ENCODE data around the gene ANO8. TPM values are rescaled to one million over a fixed set of nuclear protein-coding genes. Genes with fewer than 3 reads are reported as not detected.
"Not testable (repeated sequence)": the region's sequence is repeated elsewhere in the genome, so short reads cannot be mapped to it uniquely, and the experiment has no call there.

Gene ANO8, protein sequence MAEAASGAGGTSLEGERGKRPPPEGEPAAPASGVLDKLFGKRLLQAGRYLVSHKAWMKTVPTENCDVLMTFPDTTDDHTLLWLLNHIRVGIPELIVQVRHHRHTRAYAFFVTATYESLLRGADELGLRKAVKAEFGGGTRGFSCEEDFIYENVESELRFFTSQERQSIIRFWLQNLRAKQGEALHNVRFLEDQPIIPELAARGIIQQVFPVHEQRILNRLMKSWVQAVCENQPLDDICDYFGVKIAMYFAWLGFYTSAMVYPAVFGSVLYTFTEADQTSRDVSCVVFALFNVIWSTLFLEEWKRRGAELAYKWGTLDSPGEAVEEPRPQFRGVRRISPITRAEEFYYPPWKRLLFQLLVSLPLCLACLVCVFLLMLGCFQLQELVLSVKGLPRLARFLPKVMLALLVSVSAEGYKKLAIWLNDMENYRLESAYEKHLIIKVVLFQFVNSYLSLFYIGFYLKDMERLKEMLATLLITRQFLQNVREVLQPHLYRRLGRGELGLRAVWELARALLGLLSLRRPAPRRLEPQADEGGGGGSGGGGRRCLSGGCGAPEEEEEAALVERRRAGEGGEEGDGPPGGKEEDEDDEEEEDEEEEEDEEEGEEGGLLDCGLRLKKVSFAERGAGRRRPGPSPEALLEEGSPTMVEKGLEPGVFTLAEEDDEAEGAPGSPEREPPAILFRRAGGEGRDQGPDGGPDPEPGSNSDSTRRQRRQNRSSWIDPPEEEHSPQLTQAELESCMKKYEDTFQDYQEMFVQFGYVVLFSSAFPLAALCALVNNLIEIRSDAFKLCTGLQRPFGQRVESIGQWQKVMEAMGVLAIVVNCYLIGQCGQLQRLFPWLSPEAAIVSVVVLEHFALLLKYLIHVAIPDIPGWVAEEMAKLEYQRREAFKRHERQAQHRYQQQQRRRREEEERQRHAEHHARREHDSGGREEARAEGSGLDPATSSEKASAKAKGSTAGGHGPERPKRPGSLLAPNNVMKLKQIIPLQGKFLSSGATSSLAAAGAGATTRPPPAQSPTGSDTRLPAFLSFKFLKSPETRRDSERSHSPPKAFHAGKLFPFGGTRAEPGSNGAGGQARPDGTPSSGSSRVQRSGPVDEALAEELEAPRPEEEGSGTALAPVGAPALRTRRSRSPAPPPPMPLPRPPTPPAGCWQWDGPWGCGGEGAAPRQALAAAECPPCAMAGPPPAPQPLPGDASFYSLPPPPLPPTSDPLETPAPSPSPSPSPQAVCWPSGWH
- 3.9 TPM for total RNA-seq (ENCODE audit: insufficient read depth, low replicate concordance)

DNA sequence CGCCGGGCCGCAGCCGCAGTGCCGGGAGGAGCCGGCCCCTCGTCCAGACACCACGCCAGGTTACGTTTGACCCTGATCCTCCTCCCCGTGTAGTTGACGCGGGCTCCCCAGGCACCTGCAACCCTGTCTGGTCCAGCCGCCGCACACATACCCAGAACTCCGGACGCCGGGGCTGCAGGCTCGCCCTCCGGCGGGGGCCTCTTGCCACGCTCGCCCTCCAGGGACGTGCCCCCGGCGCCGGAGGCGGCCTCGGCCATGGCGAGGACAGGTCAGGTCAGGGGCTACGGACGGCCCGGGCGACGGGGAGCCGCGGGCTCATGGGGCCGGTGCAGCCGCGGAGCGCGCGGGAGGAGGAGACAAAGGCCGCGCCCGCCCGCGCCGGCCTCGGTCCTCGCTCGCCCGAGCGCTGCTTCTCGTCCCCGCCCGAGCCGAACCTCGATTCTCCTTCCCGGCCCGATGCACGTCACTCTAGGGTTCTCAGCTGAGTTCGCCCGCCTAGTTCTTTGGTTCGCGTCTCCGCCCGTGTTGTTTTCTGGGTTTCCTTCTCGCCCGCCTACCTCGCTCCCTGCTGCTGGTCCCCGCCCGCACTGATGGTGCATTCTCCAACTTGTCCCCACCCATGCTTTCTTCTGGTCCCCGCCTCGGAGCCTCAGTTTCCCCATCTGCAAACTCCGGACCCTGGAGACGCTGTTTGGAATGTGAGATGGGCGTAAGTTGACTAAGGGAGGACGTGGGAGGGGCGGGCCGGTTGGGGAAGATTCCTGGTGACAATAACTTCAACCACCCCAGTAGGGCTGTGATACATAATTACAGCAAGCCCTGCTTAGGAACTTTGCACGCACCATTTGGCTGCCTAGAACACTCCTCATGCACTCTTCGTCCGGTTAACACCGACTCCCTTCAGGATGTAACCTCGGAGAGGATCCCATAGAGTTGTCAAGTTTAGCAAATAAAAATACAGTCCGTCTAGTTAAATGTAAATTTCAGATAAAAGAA lies at the start of gene ANO8:
Gene ANO8, minus strand, starts transcription at position 442 of the 996 bp plus-strand sequence. Its CDS starts 185 bp downstream, at position 257.
- peak; percentile 98 for DNase-seq (ENCODE audit: low spot score)

DNA sequence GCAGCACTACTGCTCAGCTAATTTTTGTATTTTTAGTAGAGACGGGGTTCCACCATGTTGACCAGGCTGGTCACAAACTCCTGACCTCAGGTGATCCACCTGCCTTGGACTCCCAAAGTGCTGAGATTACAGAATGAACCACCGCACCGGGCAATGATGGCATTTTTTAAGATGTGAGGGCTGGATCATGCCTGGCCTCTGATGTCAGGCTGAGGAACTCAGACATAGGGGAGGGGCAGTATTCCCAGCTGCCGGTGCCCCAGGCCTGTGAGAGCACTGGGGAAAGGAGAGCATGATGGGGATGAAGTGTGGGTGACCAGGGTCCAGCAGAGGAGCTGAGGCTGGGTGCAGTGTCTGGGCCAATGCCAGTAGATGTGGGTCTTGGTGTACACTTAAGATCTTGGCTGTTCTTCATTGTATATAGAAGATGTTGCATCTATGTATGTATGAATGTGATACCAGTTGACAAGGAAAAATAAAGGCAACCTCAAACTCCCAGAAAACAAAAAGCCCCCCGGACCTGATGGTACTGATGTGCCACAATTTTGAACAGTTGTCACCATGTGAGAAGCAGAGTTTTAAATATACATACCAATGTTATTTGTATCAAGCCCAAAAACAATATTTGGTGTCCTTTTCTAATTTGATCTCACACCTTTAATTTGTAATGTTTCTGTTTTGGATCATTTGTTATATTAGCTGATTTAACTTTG lies 45.9 kb upstream of the ANO8 start:
- DNase-seq (ENCODE audit: low spot score) = no peak

DNA sequence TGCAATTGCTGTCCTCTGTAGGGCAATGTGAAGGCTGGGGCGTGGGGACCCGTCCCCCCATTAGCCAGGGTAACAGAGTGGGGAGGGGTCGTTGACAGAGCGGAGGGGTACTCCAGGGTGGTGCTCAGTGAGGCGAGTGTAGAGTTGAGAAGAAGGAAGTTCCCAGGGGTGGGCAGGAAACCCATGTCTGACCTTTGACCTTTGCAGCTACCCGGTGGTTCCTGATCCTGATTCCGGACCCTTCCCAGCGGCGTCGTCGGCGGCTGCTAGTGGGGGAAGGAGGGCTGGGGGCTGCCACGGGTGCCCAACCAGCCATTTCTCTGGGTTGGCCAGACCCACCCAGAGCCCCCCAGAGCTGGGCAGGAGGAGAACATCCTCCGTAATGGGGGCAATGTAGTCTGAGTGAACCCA lies 44.6 kb upstream of the ANO8 start:
- no peak for DNase-seq (ENCODE audit: low spot score)

DNA sequence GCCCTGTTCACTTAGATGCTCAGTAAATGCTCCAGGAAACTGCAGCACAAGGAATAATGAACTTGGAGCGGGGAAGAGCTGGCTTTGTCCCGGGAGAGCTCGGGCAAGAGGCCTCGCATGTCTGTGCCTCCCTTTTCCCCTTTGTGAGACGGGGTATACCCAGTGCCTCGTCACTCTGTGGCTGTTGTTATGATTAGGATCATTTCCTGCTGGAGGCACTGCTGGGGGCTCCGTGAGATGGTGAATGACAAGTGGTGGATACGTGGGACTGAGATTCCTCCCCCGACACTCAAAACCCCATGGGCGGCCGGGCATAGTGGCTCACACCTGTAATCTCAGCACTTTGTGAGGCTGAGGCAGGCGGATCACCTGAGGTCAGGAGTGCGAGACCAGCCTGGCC lies 43.6 kb upstream of the ANO8 start:
- DNase-seq (ENCODE audit: low spot score) = no peak

DNA sequence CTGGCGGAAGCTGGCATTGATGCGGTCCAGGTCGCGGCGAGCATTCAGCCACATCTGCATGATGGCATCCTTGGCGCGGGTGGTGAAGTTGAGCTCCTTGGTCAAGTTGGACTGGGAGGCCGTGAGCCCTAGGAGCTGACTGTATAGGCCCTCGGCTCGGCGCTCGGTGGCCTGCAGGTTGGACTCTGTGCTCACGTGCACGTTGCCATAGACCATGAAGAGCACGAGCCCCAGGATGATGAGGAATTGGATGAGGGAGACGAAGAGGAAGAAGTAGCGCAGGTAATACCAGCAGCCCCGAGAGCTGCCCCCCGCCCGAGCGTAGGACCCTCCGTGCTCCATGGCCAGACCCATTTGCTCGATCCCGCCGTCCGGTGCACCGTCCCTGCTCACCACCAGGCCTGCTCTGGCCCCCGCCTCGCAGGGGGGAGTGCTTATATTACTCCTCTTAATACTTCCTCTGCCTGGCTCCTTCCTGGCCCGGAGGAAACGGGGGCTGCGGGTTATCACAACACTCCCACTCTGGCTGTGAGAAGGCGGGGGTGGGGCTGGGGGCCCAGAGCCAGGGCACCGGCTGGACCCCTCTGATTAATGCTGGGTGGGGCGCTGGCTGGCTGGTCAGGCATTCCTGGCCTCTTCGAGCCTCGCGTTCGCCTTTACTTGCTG lies 42.4 kb upstream of the ANO8 start, which contains the start of gene PLVAP:
Gene PLVAP, minus strand, starts transcription at position 408 of the 666 bp plus-strand sequence. Its CDS starts 54 bp downstream, at position 354.
- no peak for DNase-seq (ENCODE audit: low spot score)

DNA sequence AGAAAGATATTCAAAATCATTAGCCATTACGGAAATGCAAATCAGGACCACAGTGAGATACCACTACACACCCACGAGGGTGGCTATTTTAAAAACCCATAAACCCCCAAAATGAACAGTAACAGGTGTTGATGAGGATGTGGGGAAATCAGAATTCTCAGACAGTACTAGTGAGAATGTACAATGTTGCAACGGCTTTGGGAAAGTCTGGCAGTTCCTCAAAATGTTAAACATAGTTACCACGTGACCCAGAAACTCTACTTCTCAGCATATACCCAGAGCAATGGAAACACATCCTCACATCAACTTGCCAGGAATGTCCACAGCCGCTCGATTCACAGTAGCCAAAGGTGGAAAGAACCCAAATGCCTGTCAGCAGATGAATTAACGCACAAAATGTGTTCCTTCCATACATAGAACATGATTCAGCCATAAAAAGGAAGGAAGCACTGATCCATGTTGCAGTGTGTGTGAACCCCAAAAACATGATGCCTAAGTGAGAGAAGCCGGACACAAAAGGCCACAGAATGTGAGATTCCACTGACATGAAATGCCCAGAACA lies 35.5 kb upstream of the ANO8 start:
- peak; percentile 52 for DNase-seq (ENCODE audit: low spot score)

DNA sequence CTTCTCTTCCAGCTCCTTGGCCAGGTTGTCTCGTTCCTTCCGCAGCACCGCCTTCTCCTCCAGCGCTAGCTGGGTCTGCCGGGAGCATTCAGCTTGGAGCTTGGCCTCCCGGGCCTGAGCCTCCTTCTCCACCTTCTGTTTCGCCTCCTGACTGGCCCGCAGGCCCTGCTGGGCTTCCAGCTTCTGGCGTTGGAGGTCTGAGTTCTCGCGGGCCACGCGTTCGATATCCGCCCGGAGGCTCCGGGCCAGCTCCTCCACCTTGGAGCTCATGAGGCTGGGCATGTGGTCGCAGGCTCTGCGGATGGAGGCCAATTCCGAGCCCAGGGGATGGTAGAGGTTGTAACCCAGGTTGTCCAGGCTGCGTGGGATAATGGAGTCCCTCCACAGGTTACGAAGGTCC lies 30.7 kb upstream of the ANO8 start:
- no peak for DNase-seq (ENCODE audit: low spot score)

DNA sequence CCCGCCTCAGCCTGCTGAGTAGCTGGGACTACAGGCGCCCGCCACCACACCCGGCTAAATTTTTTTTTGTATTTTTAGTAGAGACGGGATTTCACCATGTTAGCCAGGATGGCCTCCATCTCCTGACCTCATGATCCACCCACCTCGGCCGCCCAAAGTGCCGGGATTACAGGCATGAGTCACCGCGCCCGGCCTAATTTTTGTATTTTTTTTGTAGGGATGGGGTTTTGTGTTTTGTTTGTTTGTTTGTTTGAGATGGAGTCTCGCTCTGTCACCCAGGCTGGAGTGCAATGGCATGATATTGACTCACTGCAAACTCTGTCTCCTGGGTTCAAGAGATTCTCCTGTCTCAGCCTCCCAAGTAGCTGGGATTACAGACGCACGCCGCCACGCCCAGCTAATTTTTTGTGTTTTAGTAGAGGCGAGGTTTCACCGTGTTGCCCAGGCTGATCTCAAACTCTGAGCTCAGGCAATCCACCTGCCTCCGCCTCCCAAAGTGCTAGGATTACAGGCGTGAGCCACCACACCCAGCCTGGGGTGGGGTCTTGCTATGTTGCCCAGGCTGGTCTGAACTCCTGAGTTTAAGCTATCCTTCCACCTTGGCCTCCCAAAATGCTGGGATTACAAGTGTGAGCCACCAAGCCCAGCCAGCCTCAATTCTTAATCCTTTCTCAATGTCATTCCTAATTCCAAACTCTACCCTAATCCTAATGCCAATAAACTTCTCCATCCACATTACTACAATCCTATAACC lies 29.4 kb upstream of the ANO8 start:
- not testable (repeated sequence) for DNase-seq (ENCODE audit: low spot score)

DNA sequence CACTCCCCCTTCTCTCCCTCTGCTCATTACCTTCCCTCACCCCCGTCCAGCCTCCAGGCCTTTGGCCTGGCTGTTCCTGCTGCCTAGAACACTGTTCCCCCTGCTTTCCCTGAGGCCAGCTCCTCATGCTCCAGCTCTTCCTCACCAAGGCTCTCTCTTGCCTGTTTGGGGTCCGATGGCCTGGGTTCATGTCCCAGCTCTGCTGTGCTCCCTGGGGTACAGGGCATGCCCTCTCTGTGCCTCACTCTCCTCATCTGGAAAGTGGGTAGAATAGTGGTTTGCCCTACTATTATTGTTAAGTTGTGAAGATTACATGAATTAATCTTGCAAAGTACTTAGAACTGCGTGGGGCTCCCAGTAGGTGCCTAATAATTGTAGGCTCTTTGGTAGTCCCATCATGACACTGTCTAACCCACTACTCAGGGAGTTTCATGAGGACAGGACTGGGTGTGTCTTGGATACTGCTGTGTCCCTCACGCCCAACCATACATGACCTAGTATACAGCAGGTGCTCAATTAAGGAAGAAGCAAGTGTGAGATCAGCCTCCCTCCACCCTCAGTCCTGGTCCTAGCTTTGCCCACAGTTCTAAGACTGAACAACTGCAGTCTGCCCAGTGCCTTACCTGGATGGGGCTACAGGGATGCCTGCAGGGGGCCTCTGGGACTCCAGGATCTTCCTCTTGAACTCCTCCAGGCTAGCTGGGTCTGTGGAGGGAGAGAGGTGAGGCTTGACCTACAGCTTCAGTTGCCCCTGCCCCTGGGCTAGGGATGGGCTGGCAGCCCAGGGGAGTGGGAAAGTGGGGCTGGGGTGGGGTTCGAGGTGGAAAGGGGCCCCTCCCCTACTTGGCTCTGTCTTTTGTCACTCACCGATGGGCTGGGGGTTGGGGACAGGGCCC lies 25.5 kb upstream of the ANO8 start:
- no peak for DNase-seq (ENCODE audit: low spot score)

DNA sequence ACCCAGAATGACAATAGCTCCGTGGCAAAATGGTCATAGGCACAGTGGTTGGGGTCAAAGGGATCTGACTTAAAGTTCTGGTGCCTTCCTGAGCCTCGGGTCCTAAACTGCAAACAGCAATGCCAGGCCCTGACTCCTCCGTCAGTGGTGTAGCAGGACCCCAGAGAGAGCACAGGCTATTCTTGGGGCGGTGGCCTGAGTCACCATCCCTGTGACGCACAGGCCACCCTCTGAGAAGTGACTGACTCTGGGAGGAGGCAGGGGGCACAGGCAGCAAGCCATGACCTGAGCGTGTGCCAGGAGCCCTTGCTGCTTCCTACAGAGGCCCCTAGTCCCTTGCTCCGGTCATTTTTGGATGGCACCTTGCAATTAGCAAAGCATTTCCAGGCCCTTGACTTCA lies 23.7 kb upstream of the ANO8 start:
- DNase-seq (ENCODE audit: low spot score) = no peak

DNA sequence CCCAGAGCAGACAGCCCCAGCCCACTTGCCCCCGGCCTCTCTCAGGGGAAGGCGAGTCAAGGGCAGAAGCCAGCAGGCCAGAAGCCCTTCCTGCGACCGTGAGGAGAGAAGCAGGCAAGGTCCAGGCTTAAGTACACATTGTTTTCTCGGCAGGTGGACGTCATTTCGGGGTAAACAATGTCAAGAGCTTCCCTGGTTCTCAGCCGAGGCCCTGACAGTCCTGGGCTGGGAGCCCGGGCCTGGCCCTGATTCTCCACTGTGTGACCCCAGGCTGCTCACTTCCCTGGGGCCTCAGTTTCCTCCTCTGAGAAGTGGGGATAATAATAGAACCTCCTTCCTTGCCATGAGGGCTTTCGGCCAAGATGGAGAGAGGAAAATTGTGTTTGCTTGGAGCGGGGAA lies 23.1 kb upstream of the ANO8 start:
- DNase-seq (ENCODE audit: low spot score) = no peak

DNA sequence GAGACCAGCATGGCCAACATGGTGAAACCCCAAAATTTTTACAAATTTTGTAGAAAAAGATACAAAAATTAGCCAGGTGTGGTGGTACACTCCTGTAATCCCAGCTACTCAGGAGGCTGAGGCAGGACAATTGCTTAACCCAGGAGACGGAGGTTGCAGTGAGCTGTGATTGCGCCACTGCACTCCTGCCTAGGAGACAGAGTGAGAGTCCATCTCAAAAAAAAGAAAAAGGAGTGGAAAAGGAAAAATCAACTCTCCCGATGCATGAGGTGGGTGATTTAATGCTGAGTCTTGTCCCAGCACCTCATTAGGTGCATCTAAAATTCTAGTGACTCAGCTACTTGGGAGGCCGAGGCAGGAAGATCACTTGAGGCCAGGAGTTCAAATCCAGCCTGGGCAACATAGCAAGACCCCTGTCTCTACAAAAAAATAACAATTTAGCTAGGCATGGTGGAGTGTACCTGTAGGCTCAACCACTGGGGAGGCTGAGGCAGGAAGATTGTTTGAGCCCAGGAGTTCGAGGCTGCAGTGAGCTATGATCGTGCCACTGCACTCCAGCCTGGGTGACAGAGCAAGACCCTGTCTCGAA lies 22.5 kb upstream of the ANO8 start:
- no peak for DNase-seq (ENCODE audit: low spot score)

DNA sequence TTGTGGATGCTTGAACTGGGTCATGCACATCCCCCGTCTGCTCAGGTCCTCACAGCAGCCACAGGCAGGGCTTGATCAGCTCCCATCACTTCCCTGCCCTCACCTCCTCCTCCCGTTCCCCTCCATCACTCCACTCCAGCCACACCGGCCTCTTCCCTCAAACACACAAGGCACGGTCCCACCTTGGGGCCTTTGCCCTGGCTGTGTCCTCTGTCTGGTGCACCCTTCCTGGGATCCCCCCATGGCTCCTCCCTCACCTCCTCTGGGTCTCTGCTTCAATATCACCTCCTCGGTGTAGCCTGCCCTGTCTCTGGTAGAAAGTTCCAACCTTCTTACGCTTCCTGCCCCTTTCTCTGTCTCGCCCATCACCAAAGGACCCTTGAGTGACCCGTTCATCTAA lies 18.7 kb upstream of the ANO8 start:
- DNase-seq (ENCODE audit: low spot score) = no peak

DNA sequence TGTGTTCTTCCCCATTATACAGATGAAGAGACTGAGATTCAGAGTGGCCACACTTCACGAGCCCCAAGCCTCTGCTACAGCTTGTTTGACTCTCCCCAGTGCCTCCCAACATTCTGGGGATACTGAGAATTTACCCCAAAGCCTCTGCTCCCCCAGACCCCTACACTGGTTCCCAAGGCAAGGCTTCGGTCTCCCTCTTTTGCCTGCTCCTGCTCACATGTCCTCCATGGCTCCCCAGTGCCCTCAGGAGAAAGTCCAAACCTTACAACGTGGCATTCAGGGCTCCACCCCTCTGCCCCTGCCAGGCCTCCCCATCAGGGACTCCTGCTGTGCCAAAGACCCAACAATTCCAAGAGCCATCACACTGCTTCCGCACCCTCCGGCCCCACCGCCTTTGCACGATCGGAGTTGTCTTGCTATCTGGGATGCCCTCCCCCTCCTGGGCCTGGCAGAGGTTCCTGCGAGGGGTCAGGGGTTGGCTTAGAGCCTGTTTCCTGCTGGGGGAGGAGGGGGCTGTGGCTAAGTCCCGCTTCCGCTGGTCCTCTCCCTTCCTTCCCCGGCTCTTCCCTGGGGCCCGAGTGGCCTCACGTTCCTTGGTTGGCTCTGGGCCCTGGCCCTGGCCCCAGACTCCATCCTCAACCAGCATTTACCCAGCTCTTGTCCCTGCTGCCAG lies 18.1 kb upstream of the ANO8 start:
- DNase-seq (ENCODE audit: low spot score) = peak; percentile 22

DNA sequence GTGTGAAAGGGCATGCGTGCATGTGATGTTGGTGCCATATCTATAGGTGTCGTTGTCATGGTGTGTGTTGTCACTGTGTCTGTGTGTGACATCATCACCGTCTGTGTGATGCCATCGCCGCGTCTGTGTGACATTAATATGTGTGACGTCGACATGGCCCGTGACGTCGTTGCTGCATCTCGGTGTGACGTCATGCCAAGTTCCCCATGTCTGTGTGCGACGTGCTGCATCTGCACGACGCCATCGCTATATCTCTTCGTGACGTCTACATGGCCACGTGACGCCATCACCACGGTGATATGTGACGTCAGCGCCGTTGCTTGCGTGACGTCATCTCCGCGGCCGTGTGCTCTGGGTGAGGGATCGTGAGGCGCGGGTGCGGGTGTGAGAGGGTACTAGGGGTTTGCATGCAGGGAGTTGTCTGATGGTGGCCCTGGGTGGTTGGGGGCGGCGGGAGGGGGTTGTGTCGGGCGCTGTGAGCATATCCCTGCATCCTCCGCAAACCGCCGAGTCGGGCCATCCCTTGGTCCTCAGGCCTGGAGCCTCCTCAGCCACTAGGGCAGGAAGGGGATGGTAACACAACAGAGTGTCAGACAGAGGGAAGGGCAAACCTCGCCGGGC lies 17.3 kb upstream of the ANO8 start:
- DNase-seq (ENCODE audit: low spot score) = no peak

DNA sequence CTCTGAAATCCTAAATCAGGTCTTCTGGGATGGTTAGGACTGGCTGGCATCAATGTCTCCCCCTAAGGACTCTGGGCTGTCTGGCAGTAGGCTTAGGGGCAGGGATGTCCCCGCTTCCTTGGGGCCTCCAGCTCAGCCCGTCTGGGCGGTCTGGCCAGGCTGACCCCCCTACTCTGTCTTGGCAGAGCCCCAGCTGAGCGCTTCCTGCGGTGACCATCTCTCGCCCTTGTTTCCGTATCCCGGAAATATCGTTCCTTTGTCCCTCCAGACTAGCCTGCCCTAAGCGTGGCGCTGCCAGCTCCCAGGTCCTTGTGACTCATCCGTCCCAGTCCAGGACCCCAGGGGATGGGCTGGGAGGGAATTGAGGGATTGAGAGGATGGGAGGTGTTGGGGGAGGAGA lies 14.0 kb upstream of the ANO8 start:
- DNase-seq (ENCODE audit: low spot score) = peak; percentile 74
